Psoas muscle (tissue), 8 donors: Measurements from ENCODE around the gene ZNRF1. TPM values are rescaled to one million over a fixed set of nuclear protein-coding genes. Genes with fewer than 3 reads are reported as not detected.

Source experiments
- ATAC-seq, 4 donors: fragments of 200-7000 bp; cut with Tn5 transposase; one replicate each; pipeline ENCODE4 v1.9.1; 2020; ENCODE audit warnings: moderate library complexity in 3 of 4, mild to moderate bottlenecking in 2 of 4
- DNase-seq, 2 donors: peaks; one replicate each; pipeline ENCODE4 v3.0.0-alpha.2; 2020
- H3K27ac ChIP-seq: fragments of 200-600 bp; one replicate; pipeline ENCODE4 v1.8.0; 2022
- H3K27me3 ChIP-seq, 3 donors: fragments of 200-600 bp in 1 of 3; one replicate each; pipeline versions ENCODE4 v1.6.1 to v1.8.0; 2013 to 2022; ENCODE audit warnings: low read length in 2 of 3, mild to moderate bottlenecking in 2 of 3, moderate library complexity in 1 of 3; ENCODE audit not compliant: insufficient read depth in 3 of 3
- H3K36me3 ChIP-seq, 2 donors: fragments of 200-600 bp in 1 of 2; one replicate each; pipeline versions ENCODE4 v1.6.1 to v1.8.0; 2013 to 2022; ENCODE audit warnings: low read depth in 1 of 2, mild to moderate bottlenecking in 1 of 2, moderate library complexity in 1 of 2; ENCODE audit not compliant: insufficient read depth in 1 of 2
- H3K4me1 ChIP-seq: fragments of 200-600 bp; one replicate; pipeline ENCODE4 v1.8.0; 2022
- H3K4me3 ChIP-seq: fragments of 200-600 bp; one replicate; pipeline ENCODE4 v1.8.0; 2022; ENCODE audit warnings: mild to moderate bottlenecking
- H3K9me3 ChIP-seq: fragments of 200-600 bp; one replicate; pipeline ENCODE4 v1.8.0; 2022
- CTCF ChIP-seq: fragments of 200-600 bp; IDR thresholded peaks from one replicate; pipeline ENCODE4 v1.8.0; 2022; ENCODE audit warnings: antibody characterized with exemption
- WGBS, 3 donors: extraction: QIAGEN DNeasy Blood & Tissue Kit; methylation state at CpG; one replicate each; pipeline versions ENCODE4 v1.1.6 to v1.1.7; 2013; 5-methylcytosine and 5-hydroxymethylcytosine counted together
- intact Hi-C, 2 donors: fragments of 100-400 bp; cut with DNase I; formaldehyde crosslinking; loops; one replicate each; pipeline versions ENCODE4 v1.11.0 to v1.14.2; 2022
- polyA plus RNA-seq, 3 donors: library from polyadenylated mRNA; stranded (reverse); fragments of 200-250 nt; gene quantifications; one replicate each; pipeline ENCODE4 v1.2.3, GENCODE V29; 2013
- total RNA-seq, 4 donors: library from RNA; stranded (reverse); fragmentation: NEBNext Ultra II Directional in 2 of 4; extraction: Animal tissue kit (Norgen Biotek cat#: 25700) in 2 of 4; gene quantifications; one replicate each; pipeline versions ENCODE4 v1.2.1 to v1.2.4, GENCODE V29; 2021 to 2023
- donor health status: healthy with polysubstance abuse.
- donor health status: DM: no; HTN: no; CAD: no; lungs with moderate emphysema.
- donor health status: Bipolar disorder and iron deficiency.
- donor health status: healthy.
- donor health status: DM: yes; HTN: yes; CAD: no.
- donor health status: DM: no; HTN: no; CAD: no.
- donor health status: DM: no; HTN: no; CAD: no.
- donor health status: DM: yes; HTN: yes; CAD: no.

ZNRF1 gene
- total and polyA plus RNA-seq, 7 donors = 6.7 to 57.0 (median 27.4) TPM

- intact Hi-C loops = loop anchor here in 1 of 2 donors (5.0 kb wide), 1 partner anchor 47 kb away; no protein-coding TSS in a partner anchor
- Histone ChIP-seq H3K4me3 (peak overlapping the region; percentile 58), H3K27ac (peak overlapping the region; percentile 95), H3K36me3 (peaks cover 0 to 16% of the 10 kb centered on the region in 2 donors), H3K4me1 (peaks cover 78% of the 10 kb centered on the region), H3K27me3 (no peaks in the 10 kb centered on the region), H3K9me3 (no peaks in the 10 kb centered on the region)
- peak; percentile 47 to 58 (median 54) for ATAC-seq
- 23 to 34% (median 24%) methylated on average over 27 of the region's 27 CpGs for WGBS, 3 donors
- DNase-seq = peak; percentile 88 to 94
- TF ChIP-seq CTCF = no peak
Observed at GRCh38 chr16:75108792-75109731, 110.2 kb downstream of the ZNRF1 start.

GRCh38 chr16:75109732-75110243 lies 111.0 kb downstream of the ZNRF1 start:
- Histone ChIP-seq H3K36me3 (peaks cover 0 to 22% of the 10 kb centered on the region in 2 donors), H3K9me3 (no peaks in the 10 kb centered on the region), H3K4me3 (peak overlapping the region; percentile 58), H3K27ac (peak overlapping the region; percentile 95), H3K4me1 (peaks cover 79% of the 10 kb centered on the region), H3K27me3 (no peaks in the 10 kb centered on the region)
- peak; percentile 75 to 78 (median 78) for ATAC-seq
- intact Hi-C loops = loop anchor here (2.0 to 5.0 kb wide), 3 partner anchors 47 to 167 kb away; no protein-coding TSS in a partner anchor
- peak; percentile 29 for TF ChIP-seq CTCF
- 15 to 37% (median 28%) methylated on average over 10 of the region's 10 CpGs for WGBS, 3 donors
- peak; percentile 80 to 97 for DNase-seq

- DNase-seq (peak; percentile 92 to 95), ATAC-seq (peak; percentile 63 to 67 (median 65))
- TF ChIP-seq CTCF = peak; percentile 90
- H3K9me3 ChIP-seq = no peaks in the 10 kb centered on the region
- 6 to 10% (median 9%) methylated on average over 28 of the region's 28 CpGs for WGBS, 3 donors
- peaks cover 79% of the 10 kb centered on the region for H3K4me1 ChIP-seq
- peak overlapping the region; percentile 95 for H3K27ac ChIP-seq
- no peaks in the 10 kb centered on the region for H3K27me3 ChIP-seq
- intact Hi-C loops = loop anchor here (1.0 to 2.0 kb wide), 4 partner anchors 67 to 168 kb away; no protein-coding TSS in a partner anchor
- H3K36me3 ChIP-seq = peaks cover 0 to 22% of the 10 kb centered on the region in 2 donors
- peak overlapping the region; percentile 42 for H3K4me3 ChIP-seq
Observed at GRCh38 chr16:75110637-75111513, 112.1 kb downstream of the ZNRF1 start.

- 16 to 27% (median 20%) methylated on average over 7 of the region's 7 CpGs for WGBS, 3 donors
- no peak for TF ChIP-seq CTCF
- Histone ChIP-seq H3K4me3 (peak overlapping the region; percentile 42), H3K9me3 (no peaks in the 10 kb centered on the region), H3K36me3 (peaks cover 0 to 22% of the 10 kb centered on the region in 2 donors), H3K27me3 (no peaks in the 10 kb centered on the region), H3K27ac (peak overlapping the region; percentile 95), H3K4me1 (peaks cover 77% of the 10 kb centered on the region)
- ATAC-seq = no peak
- intact Hi-C loops = loop anchor here (1.0 to 2.0 kb wide), 4 partner anchors 67 to 169 kb away; no protein-coding TSS in a partner anchor
- DNase-seq = no peak
Observed at GRCh38 chr16:75111514-75111940, 112.7 kb downstream of the ZNRF1 start.
